Keratinocyte (primary cell): ENCODE results near the gene CIZ1. TPM values are rescaled to one million over a fixed set of nuclear protein-coding genes. Genes with fewer than 3 reads are reported as not detected.

Experiments
- DNase-seq: peaks from one replicate; pipeline ENCODE4 v3.0.0-alpha.2; 2011; ENCODE audit warnings: low read depth, missing footprints, low spot score
- FAIRE-seq: peaks from 2 replicates; lab custom pipeline; 2011; peaks lifted over from hg19 to GRCh38; lab: Jason Lieb, UNC
- H2AFZ ChIP-seq: 2 replicates; pipeline ENCODE4 v1.6.0; 2012; ENCODE audit warnings: low read length, control low read depth, inconsistent platforms; ENCODE audit not compliant: control insufficient read depth
- H3K27ac ChIP-seq: 2 replicates; pipeline ENCODE4 v1.5.1; 2011; ENCODE audit warnings: low read length; ENCODE audit not compliant: control insufficient read depth, insufficient read depth
- H3K27me3 ChIP-seq: 3 replicates; pipeline ENCODE4 v1.6.0; 2011; ENCODE audit warnings: low read length; ENCODE audit not compliant: control insufficient read depth, insufficient read depth; ENCODE audit errors: extremely low read depth
- H3K36me3 ChIP-seq, 2 experiments: 2 replicates in 1 of 2; 3 replicates in 1 of 2; pipeline ENCODE4 v1.5.1; 2011; ENCODE audit warnings: low read length in 2 of 2, mild to moderate bottlenecking in 1 of 2; ENCODE audit not compliant: control insufficient read depth in 2 of 2, insufficient read depth in 2 of 2; ENCODE audit errors: extremely low read depth in 1 of 2
- H3K4me1 ChIP-seq: 3 replicates; pipeline ENCODE4 v1.5.1; 2011; ENCODE audit warnings: low read length; ENCODE audit not compliant: control insufficient read depth, insufficient read depth; ENCODE audit errors: extremely low read depth
- H3K4me2 ChIP-seq: 3 replicates; pipeline ENCODE4 v1.6.0; 2011; ENCODE audit warnings: low read depth, low read length; ENCODE audit not compliant: control insufficient read depth, insufficient read depth; ENCODE audit errors: extremely low read depth
- H3K4me3 ChIP-seq, 3 experiments: fragments of 200-600 bp in 1 of 3; sonication (generic) in 1 of 3; 2 replicates in 2 of 3; 3 replicates in 1 of 3; pipeline ENCODE4 v1.5.1; 2011 to 2016; ENCODE audit warnings: low read length in 3 of 3, mild to moderate bottlenecking in 3 of 3, control low read depth in 2 of 3, inconsistent platforms in 1 of 3, low read depth in 1 of 3, mixed read lengths in 1 of 3, mixed run types in 1 of 3, moderate library complexity in 1 of 3; ENCODE audit not compliant: control insufficient read depth in 2 of 3, insufficient read depth in 2 of 3; ENCODE audit errors: extremely low read depth in 1 of 3
- H3K79me2 ChIP-seq: 2 replicates; pipeline ENCODE4 v1.6.0; 2012; ENCODE audit warnings: low read length; ENCODE audit not compliant: control insufficient read depth, insufficient read depth
- H3K9ac ChIP-seq: 3 replicates; pipeline ENCODE4 v1.6.0; 2011; ENCODE audit warnings: low read length; ENCODE audit not compliant: control insufficient read depth, insufficient read depth; ENCODE audit errors: extremely low read depth
- H3K9me1 ChIP-seq: 3 replicates; pipeline ENCODE4 v1.6.0; 2011; ENCODE audit warnings: low read length; ENCODE audit not compliant: control insufficient read depth, insufficient read depth; ENCODE audit errors: extremely low read depth
- H3K9me3 ChIP-seq: 2 replicates; pipeline ENCODE4 v1.5.1; 2012; ENCODE audit warnings: low read depth, low read length; ENCODE audit not compliant: control insufficient read depth
- H4K20me1 ChIP-seq: 3 replicates; pipeline ENCODE4 v1.6.0; 2011; ENCODE audit warnings: low read length; ENCODE audit not compliant: control insufficient read depth, insufficient read depth; ENCODE audit errors: extremely low read depth
- EZH2 ChIP-seq: IDR thresholded peaks from one replicate; pipeline ENCODE4 v1.6.1; 2012; ENCODE audit warnings: inconsistent platforms, mild to moderate bottlenecking, low read length, moderate library complexity
- dilution Hi-C: fragments of 300-500 bp; cut with MboI; formaldehyde crosslinking; loops from one replicate; pipeline ENCODE4 v1.7.0; 2020; ENCODE audit warnings: low sequenced_read_pairs; ENCODE audit not compliant: extremely low pct_ligation_motif_present
- polyA plus RNA-seq, 5 experiments: library from polyadenylated mRNA; depleted of rRNA in 3 of 5; stranded (reverse) in 3 of 5; stranded (forward) in 1 of 5; unstranded in 1 of 5; fragments of >200 nt; gene quantifications; 1 replicate in 1 of 5; 2 replicates in 3 of 5; 3 replicates in 1 of 5; pipeline versions ENCODE4 v1.2.1 to v1.2.3, GENCODE V29; 2011 to 2012; ENCODE audit warnings: missing spikeins in 2 of 5, low read depth in 1 of 5, low replicate concordance in 1 of 5
- TF ChIP-seq, protein P1 (sequence below), 3 experiments: IDR thresholded peaks in 1 of 3; conservative IDR thresholded peaks in 1 of 3; optimal IDR thresholded peaks in 1 of 3; 2 replicates in 2 of 3; 3 replicates in 1 of 3; pipeline versions ENCODE3 to v1.5.1; 2011; ENCODE audit warnings: low read length in 3 of 3, mild to moderate bottlenecking in 3 of 3, moderate library complexity in 2 of 3, control low read depth in 1 of 3, inconsistent platforms in 1 of 3; ENCODE audit not compliant: insufficient read depth in 2 of 3; ENCODE audit errors: extremely low read depth in 1 of 3

The CIZ1 gene
- polyA plus RNA-seq, 1 donor (not counting 4 experiments of a cell fraction or from before 2014, with no cell fraction given): 23.5 TPM

DNA sequence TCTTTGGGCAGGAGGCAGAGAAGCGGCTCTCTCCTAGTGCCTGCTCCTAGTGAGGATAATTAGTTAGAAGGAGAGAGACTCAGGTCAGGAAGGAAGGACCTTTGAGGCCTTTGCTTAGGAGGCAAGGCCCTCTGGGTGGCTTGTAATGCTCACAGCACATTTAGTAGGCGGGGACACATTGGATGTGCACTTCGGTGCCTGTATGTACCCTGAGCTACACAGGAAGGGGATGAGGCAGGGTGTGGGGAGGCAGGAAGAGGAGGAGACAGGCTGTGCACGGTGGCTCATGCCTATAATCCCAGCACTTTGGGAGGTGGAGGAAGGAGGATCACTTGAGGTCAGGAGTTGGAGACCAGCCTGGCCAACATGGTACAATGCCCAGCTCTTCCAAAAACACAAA, 49.3 kb downstream of the CIZ1 start:
- Histone ChIP-seq H3K79me2 (no peaks in the 10 kb centered on the region), H3K27ac (no peak overlapping the region)
- FAIRE-seq: no peak

DNA sequence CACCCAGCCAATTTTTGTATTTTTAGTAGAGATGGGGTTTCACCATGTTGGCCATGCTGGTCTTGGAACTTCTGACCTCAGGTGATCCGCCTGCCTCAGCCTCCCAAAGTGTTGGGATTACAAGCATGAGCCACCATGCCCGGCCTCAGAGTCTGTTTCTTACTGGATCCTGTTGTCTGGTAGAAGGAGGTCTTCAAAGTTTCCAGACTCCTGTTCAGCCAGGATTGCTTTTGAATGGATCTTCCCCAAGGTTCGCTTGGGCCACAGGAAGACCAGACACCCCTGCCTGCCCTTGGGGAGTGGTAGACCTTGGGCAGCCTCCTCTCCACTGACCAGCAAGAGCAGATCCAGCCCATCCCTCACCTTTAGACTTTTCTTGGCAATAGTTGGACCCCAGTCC, 49.8 kb downstream of the CIZ1 start:
- H3K4me1 ChIP-seq: peaks cover 45% of the 10 kb centered on the region
- dilution Hi-C loops: no loop called here
- no peak for FAIRE-seq

More for the DNA sequence above, 49.3 kb downstream of the CIZ1 start:
- Histone ChIP-seq H2AFZ (peak overlapping the region; percentile 53), H3K4me2 (no peak overlapping the region), H4K20me1 (no peaks in the 10 kb centered on the region), H3K9me1 (no peaks in the 10 kb centered on the region), H3K4me1 (peaks cover 41% of the 10 kb centered on the region), H3K36me3 (no peaks in the 10 kb centered on the region), H3K4me3 (no peak overlapping the region), H3K9ac (no peak overlapping the region), H3K27me3 (no peaks in the 10 kb centered on the region), H3K9me3 (no peaks in the 10 kb centered on the region)
- no peak for TF ChIP-seq EZH2
- TF ChIP-seq, protein P1, sequence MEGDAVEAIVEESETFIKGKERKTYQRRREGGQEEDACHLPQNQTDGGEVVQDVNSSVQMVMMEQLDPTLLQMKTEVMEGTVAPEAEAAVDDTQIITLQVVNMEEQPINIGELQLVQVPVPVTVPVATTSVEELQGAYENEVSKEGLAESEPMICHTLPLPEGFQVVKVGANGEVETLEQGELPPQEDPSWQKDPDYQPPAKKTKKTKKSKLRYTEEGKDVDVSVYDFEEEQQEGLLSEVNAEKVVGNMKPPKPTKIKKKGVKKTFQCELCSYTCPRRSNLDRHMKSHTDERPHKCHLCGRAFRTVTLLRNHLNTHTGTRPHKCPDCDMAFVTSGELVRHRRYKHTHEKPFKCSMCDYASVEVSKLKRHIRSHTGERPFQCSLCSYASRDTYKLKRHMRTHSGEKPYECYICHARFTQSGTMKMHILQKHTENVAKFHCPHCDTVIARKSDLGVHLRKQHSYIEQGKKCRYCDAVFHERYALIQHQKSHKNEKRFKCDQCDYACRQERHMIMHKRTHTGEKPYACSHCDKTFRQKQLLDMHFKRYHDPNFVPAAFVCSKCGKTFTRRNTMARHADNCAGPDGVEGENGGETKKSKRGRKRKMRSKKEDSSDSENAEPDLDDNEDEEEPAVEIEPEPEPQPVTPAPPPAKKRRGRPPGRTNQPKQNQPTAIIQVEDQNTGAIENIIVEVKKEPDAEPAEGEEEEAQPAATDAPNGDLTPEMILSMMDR (optimal IDR thresholded peaks at IDR 0.05 in 1 of 3, IDR thresholded peaks at IDR 0.05 in 1 of 3, conservative IDR thresholded peaks at IDR 0.05 in 1 of 3; ENCODE audit: extremely low read depth in 1 of 3, insufficient read depth in 2 of 3, low read length in 3 of 3): no peak
- dilution Hi-C loops: no loop called here
- no peak for DNase-seq

More for the DNA sequence above, 49.8 kb downstream of the CIZ1 start:
- H3K27me3 ChIP-seq: no peaks in the 10 kb centered on the region
- H3K36me3 ChIP-seq: no peaks in the 10 kb centered on the region
- no peak overlapping the region for H3K4me2 ChIP-seq
- H3K9me1 ChIP-seq: no peaks in the 10 kb centered on the region
- H3K9me3 ChIP-seq: no peaks in the 10 kb centered on the region
- H2AFZ ChIP-seq: peak overlapping the region; percentile 53
- TF ChIP-seq, protein P1 (optimal IDR thresholded peaks at IDR 0.05 in 1 of 3, IDR thresholded peaks at IDR 0.05 in 1 of 3, conservative IDR thresholded peaks at IDR 0.05 in 1 of 3; ENCODE audit: extremely low read depth in 1 of 3, insufficient read depth in 2 of 3, low read length in 3 of 3): no peak
- TF ChIP-seq EZH2: no peak
- no peak overlapping the region for H3K9ac ChIP-seq
- H4K20me1 ChIP-seq: no peaks in the 10 kb centered on the region
- H3K4me3 ChIP-seq: no peak overlapping the region
- H3K27ac ChIP-seq: no peak overlapping the region
- no peak for DNase-seq
- H3K79me2 ChIP-seq: no peaks in the 10 kb centered on the region
